Psoas muscle (tissue), 8 donors: ENCODE results near the gene STK25. TPM values are rescaled to one million over a fixed set of nuclear protein-coding genes. Genes with fewer than 3 reads are reported as not detected.

ENCODE experiments used
- ATAC-seq, 4 donors: fragments of 200-7000 bp; cut with Tn5 transposase; one replicate each; pipeline ENCODE4 v1.9.1; 2020; ENCODE audit warnings: moderate library complexity in 3 of 4, mild to moderate bottlenecking in 2 of 4
- DNase-seq, 2 donors: peaks; one replicate each; pipeline ENCODE4 v3.0.0-alpha.2; 2020
- H3K27ac ChIP-seq: fragments of 200-600 bp; one replicate; pipeline ENCODE4 v1.8.0; 2022
- H3K27me3 ChIP-seq, 3 donors: fragments of 200-600 bp in 1 of 3; one replicate each; pipeline versions ENCODE4 v1.6.1 to v1.8.0; 2013 to 2022; ENCODE audit warnings: low read length in 2 of 3, mild to moderate bottlenecking in 2 of 3, moderate library complexity in 1 of 3; ENCODE audit not compliant: insufficient read depth in 3 of 3
- H3K36me3 ChIP-seq, 2 donors: fragments of 200-600 bp in 1 of 2; one replicate each; pipeline versions ENCODE4 v1.6.1 to v1.8.0; 2013 to 2022; ENCODE audit warnings: low read depth in 1 of 2, mild to moderate bottlenecking in 1 of 2, moderate library complexity in 1 of 2; ENCODE audit not compliant: insufficient read depth in 1 of 2
- H3K4me1 ChIP-seq: fragments of 200-600 bp; one replicate; pipeline ENCODE4 v1.8.0; 2022
- H3K4me3 ChIP-seq: fragments of 200-600 bp; one replicate; pipeline ENCODE4 v1.8.0; 2022; ENCODE audit warnings: mild to moderate bottlenecking
- H3K9me3 ChIP-seq: fragments of 200-600 bp; one replicate; pipeline ENCODE4 v1.8.0; 2022
- CTCF ChIP-seq: fragments of 200-600 bp; IDR thresholded peaks from one replicate; pipeline ENCODE4 v1.8.0; 2022; ENCODE audit warnings: antibody characterized with exemption
- WGBS, 3 donors: extraction: QIAGEN DNeasy Blood & Tissue Kit; methylation state at CpG; one replicate each; pipeline versions ENCODE4 v1.1.6 to v1.1.7; 2013; 5-methylcytosine and 5-hydroxymethylcytosine counted together
- intact Hi-C, 2 donors: fragments of 100-400 bp; cut with DNase I; formaldehyde crosslinking; loops; one replicate each; pipeline versions ENCODE4 v1.11.0 to v1.14.2; 2022
- long read RNA-seq, 2 donors: library from polyadenylated mRNA; unstranded; transcript quantifications; one replicate each; pipeline ENCODE4 v2.0.0, GENCODE V29; 2021
- polyA plus RNA-seq, 3 donors: library from polyadenylated mRNA; stranded (reverse); fragments of 200-250 nt; gene quantifications; one replicate each; pipeline ENCODE4 v1.2.3, GENCODE V29; 2013
- total RNA-seq, 4 donors: library from RNA; stranded (reverse); fragmentation: NEBNext Ultra II Directional in 2 of 4; extraction: Animal tissue kit (Norgen Biotek cat#: 25700) in 2 of 4; gene quantifications; one replicate each; pipeline versions ENCODE4 v1.2.1 to v1.2.4, GENCODE V29; 2021 to 2023
- donor health status: healthy with polysubstance abuse.
- donor health status: DM: no; HTN: no; CAD: no; lungs with moderate emphysema.
- donor health status: Bipolar disorder and iron deficiency.
- donor health status: healthy.
- donor health status: DM: yes; HTN: yes; CAD: no.
- donor health status: DM: no; HTN: no; CAD: no.
- donor health status: DM: no; HTN: no; CAD: no.
- donor health status: DM: yes; HTN: yes; CAD: no.

STK25 gene
- 100 to 1,000 TPM; 268 to 382 (median 276) TPM for total RNA-seq
- polyA plus RNA-seq = 100 to 1,000 TPM; 227 to 489 (median 385) TPM
- long read RNA-seq, donor 1, full-length matches to known transcripts = 391 of 502 reads
- long read RNA-seq, donor 1, partial matches to known transcripts = 59 of 502 reads
- long read RNA-seq, donor 1, other reads (novel, unspliced or antisense) = 52 of 502 reads
- long read RNA-seq, donor 2, full-length matches to known transcripts = 552 of 773 reads
- long read RNA-seq, donor 2, partial matches to known transcripts = 112 of 773 reads
- long read RNA-seq, donor 2, other reads (novel, unspliced or antisense) = 109 of 773 reads

GRCh38 chr2:241508240-241509154 is at the start of gene STK25:
TSS of gene STK25 (minus strand) at chr2:241508584. CDS start at chr2:241508035, 549 bp downstream.
- peak within 1 kb of the TSS; percentile 94 for H3K27ac ChIP-seq
- no peaks in the 10 kb centered on the region for H3K27me3 ChIP-seq
- no peak for TF ChIP-seq CTCF
- ATAC-seq = peak; percentile 78 to 86 (median 82)
- DNase-seq = peak; percentile 99
- peaks cover 0 to 12% of the 10 kb centered on the region in 2 donors for H3K36me3 ChIP-seq
- H3K9me3 ChIP-seq = no peaks in the 10 kb centered on the region
- peak within 1 kb of the TSS; percentile 85 for H3K4me3 ChIP-seq
- peaks cover 45% of the 10 kb centered on the region for H3K4me1 ChIP-seq
- intact Hi-C loops = loop anchor here in 1 of 2 donors (5.0 kb wide), 3 partner anchors 104 to 191 kb away; partner anchors contain the start of genes FARP2, HDLBP and SEPTIN2
- 0 to 1% (median 1%) methylated on average over 38 to 122 of the region's 122 CpGs for WGBS, 3 donors

- no peak overlapping the region for H3K27ac ChIP-seq
- no peak for ATAC-seq
- no peaks in the 10 kb centered on the region for H3K36me3 ChIP-seq
- DNase-seq = no peak
- H3K27me3 ChIP-seq = peaks cover 0 to 49% (median 13%) of the 10 kb centered on the region in 3 donors
- intact Hi-C loops = no loop called here
- H3K4me3 ChIP-seq = no peak overlapping the region
- peaks cover 14% of the 10 kb centered on the region for H3K4me1 ChIP-seq
- peaks cover 5% of the 10 kb centered on the region for H3K9me3 ChIP-seq
- TF ChIP-seq CTCF = no peak
These were observed 48.4 kb upstream of the STK25 start for GRCh38 chr2:241556746-241557145.

- Histone ChIP-seq H3K36me3 (no peaks in the 10 kb centered on the region), H3K4me3 (no peak overlapping the region), H3K27me3 (peaks cover 0 to 49% (median 14%) of the 10 kb centered on the region in 3 donors), H3K9me3 (peaks cover 5% of the 10 kb centered on the region), H3K4me1 (peaks cover 14% of the 10 kb centered on the region), H3K27ac (no peak overlapping the region)
- TF ChIP-seq CTCF = no peak
- intact Hi-C loops = no loop called here
- 46 to 71% (median 68%) methylated on average over 3 of the region's 3 CpGs for WGBS, 3 donors
- no peak for ATAC-seq
- no peak for DNase-seq
These were observed 47.3 kb upstream of the STK25 start for GRCh38 chr2:241555711-241556110.

- DNase-seq = no peak
- Histone ChIP-seq H3K4me1 (peaks cover 8% of the 10 kb centered on the region), H3K27ac (no peak overlapping the region), H3K9me3 (peaks cover 5% of the 10 kb centered on the region), H3K36me3 (no peaks in the 10 kb centered on the region), H3K27me3 (peaks cover 0 to 39% (median 12%) of the 10 kb centered on the region in 3 donors), H3K4me3 (no peak overlapping the region)
- no peak for ATAC-seq
- intact Hi-C loops = no loop called here
- TF ChIP-seq CTCF = no peak
- 79 to 85% (median 81%) methylated on average over 7 of the region's 7 CpGs for WGBS, 3 donors
These were observed 46.4 kb upstream of the STK25 start for GRCh38 chr2:241554610-241555322.
